Ovary (tissue), 9 donors: ENCODE data around the gene TBCE. TPM values are rescaled to one million over a fixed set of nuclear protein-coding genes. Genes with fewer than 3 reads are reported as not detected.

Experiments used
- DNase-seq, 5 donors: peaks; one replicate each; pipeline ENCODE4 v3.0.0-alpha.2; 2019 to 2020
- H3K27ac ChIP-seq, 2 donors: fragments of 200-600 bp; one replicate each; pipeline versions ENCODE4 v1.5.1 to v1.8.0; 2019 to 2022
- H3K27me3 ChIP-seq: fragments of 200-600 bp; one replicate; pipeline ENCODE4 v1.8.0; 2022
- H3K36me3 ChIP-seq: fragments of 200-600 bp; sonication (generic); one replicate; pipeline ENCODE4 v1.5.1; 2019
- H3K4me1 ChIP-seq: one replicate; pipeline ENCODE4 v1.8.1; 2013; ENCODE audit warnings: mild to moderate bottlenecking, moderate library complexity; ENCODE audit not compliant: insufficient read depth
- H3K4me3 ChIP-seq: fragments of 200-600 bp; sonication (generic); one replicate; pipeline ENCODE4 v1.5.1; 2017
- H3K9me3 ChIP-seq, 2 donors: fragments of 200-600 bp in 1 of 2; sonication (generic) in 1 of 2; one replicate each; pipeline versions ENCODE4 v1.5.1 to v1.8.1; 2013 to 2019; ENCODE audit warnings: mild to moderate bottlenecking in 1 of 2, moderate library complexity in 1 of 2
- EP300 ChIP-seq: sonication (generic); formaldehyde crosslinking; IDR thresholded peaks from one replicate; pipeline ENCODE4 v1.6.1; 2017; ENCODE audit warnings: antibody characterized with exemption
- POLR2A ChIP-seq: fragments of 450-650 bp; IDR thresholded peaks from one replicate; pipeline ENCODE4 v1.6.1; 2017; ENCODE audit warnings: antibody characterized with exemption, mild to moderate bottlenecking, moderate library complexity
- WGBS, 3 donors: extraction: QIAGEN DNeasy Blood & Tissue Kit in 1 of 3; methylation state at CpG; one replicate each; pipeline versions ENCODE4 v1.1.5 to v1.1.7; 2013 to 2017; 5-methylcytosine and 5-hydroxymethylcytosine counted together
- intact Hi-C, 4 donors: fragments of 100-400 bp; cut with DNase I; formaldehyde crosslinking; loops; one replicate each; pipeline versions ENCODE4 v1.11.0 to v1.15.1; 2022 to 2023
- polyA plus RNA-seq, 2 donors: library from polyadenylated mRNA; stranded (reverse); fragments of 200-250 nt in 1 of 2; fragments of 350-450 nt in 1 of 2; fragmentation: Illumina TruSeq in 1 of 2; extraction: RNeasy Lipid Tissue Mini Kit (QIAGEN cat#74804) in 1 of 2; gene quantifications; one replicate each; pipeline ENCODE4 v1.2.3, GENCODE V29; 2013 to 2014
- total RNA-seq, 7 donors: library from RNA; depleted of rRNA in 2 of 7; stranded (reverse); fragments of >200 nt in 2 of 7; fragmentation: NEBNext Ultra II Directional in 3 of 7; extraction: Animal tissue kit (Norgen Biotek cat#: 25700) in 3 of 7; gene quantifications; one replicate each; pipeline versions ENCODE4 v1.1.0 to v1.2.4, GENCODE V29; 2016 to 2023
- TF ChIP-seq, protein P1 (sequence below), 3 donors: fragments of 450-650 bp in 2 of 3; fragments of 200-600 bp in 1 of 3; IDR thresholded peaks; one replicate each; pipeline versions ENCODE4 v1.5.1 to v1.8.0; 2016 to 2022; ENCODE audit warnings: antibody characterized with exemption in 3 of 3, mild to moderate bottlenecking in 1 of 3
- donor health status: DM: no; HTN: no; CAD: no; lungs with moderate emphysema.
- donor health status: DM: no; HTN: no; CAD: no.
- donor health status: Bipolar disorder and iron deficiency.
- donor health status: DM: yes; HTN: yes; CAD: no.
- donor health status: DM: no; HTN: no; CAD: no.
- donor health status: DM: yes; HTN: yes; CAD: no.

The TBCE gene
- total and polyA plus RNA-seq, 9 donors: 11.8 to 25.5 (median 22.8) TPM

DNA sequence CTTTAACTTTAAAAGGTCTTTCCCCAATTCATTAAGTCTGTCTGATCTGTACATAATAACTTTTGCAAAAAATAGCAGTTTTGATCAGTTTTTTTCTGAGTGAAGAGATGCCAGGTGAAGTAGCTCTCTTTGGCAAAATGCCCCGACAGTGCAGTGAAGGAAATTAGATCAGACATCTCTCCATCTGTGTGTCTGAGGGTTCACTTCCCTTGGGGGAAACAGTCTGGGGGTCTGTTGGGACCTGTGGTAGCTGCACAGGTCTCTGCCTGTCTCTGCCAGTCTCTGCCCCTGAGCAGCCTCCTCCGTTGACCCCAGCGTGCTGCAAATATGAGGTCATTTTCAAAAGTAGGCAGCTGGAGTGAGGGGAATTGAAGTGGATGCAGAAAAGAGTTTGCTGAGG is 54.5 kb downstream of the TBCE start:
- WGBS, 3 donors: 71 to 74% (median 73%) methylated on average over 3 of the region's 3 CpGs
- Histone ChIP-seq H3K4me1 (peaks cover 1% of the 10 kb centered on the region), H3K36me3 (no peaks in the 10 kb centered on the region), H3K9me3 (no peaks in the 10 kb centered on the region), H3K4me3 (no peak overlapping the region), H3K27ac (no peak overlapping the region), H3K27me3 (no peaks in the 10 kb centered on the region)
- intact Hi-C loops: loop anchor here in 2 of 4 donors (5.0 to 10.0 kb wide), 2 partner anchors 164 to 317 kb away; no protein-coding TSS in a partner anchor
- no peak for DNase-seq
- TF ChIP-seq POLR2A: no peak
- TF ChIP-seq, protein P1, sequence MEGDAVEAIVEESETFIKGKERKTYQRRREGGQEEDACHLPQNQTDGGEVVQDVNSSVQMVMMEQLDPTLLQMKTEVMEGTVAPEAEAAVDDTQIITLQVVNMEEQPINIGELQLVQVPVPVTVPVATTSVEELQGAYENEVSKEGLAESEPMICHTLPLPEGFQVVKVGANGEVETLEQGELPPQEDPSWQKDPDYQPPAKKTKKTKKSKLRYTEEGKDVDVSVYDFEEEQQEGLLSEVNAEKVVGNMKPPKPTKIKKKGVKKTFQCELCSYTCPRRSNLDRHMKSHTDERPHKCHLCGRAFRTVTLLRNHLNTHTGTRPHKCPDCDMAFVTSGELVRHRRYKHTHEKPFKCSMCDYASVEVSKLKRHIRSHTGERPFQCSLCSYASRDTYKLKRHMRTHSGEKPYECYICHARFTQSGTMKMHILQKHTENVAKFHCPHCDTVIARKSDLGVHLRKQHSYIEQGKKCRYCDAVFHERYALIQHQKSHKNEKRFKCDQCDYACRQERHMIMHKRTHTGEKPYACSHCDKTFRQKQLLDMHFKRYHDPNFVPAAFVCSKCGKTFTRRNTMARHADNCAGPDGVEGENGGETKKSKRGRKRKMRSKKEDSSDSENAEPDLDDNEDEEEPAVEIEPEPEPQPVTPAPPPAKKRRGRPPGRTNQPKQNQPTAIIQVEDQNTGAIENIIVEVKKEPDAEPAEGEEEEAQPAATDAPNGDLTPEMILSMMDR (IDR thresholded peaks at IDR 0.05): no peak
- TF ChIP-seq EP300: no peak

DNA sequence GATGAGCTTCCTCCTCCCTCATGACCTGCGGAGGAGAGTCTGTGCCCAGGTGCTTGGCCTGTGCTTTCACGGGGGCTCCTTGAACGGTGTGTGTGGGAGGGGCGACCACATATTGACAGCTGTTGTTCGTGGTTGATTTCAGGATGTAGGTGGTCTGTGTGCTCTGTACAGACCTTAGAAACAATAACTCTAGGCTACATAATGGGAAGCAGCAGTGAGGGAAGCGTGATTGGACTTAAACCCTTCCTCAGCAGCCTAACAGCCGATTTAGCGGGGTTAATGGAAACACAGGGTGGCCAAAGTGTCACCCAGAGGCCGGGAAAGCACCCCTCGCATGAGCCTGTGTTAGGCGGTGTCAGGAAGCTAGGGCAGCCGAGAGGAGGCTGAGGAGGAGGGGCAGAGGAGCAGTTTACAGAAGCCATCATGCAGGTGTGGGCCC is 56.0 kb downstream of the TBCE start:
- intact Hi-C loops: loop anchor here in 2 of 4 donors (5.0 to 10.0 kb wide), 2 partner anchors 166 to 318 kb away; no protein-coding TSS in a partner anchor
- no peaks in the 10 kb centered on the region for H3K9me3 ChIP-seq
- no peak overlapping the region for H3K27ac ChIP-seq
- DNase-seq: no peak
- TF ChIP-seq, protein P1 (IDR thresholded peaks at IDR 0.05): no peak
- TF ChIP-seq POLR2A (no peak), EP300 (no peak)
- H3K36me3 ChIP-seq: no peaks in the 10 kb centered on the region
- no peak overlapping the region for H3K4me3 ChIP-seq
- WGBS, 3 donors: 66 to 71% (median 70%) methylated on average over 12 of the region's 12 CpGs
- peaks cover 1% of the 10 kb centered on the region for H3K4me1 ChIP-seq
- no peaks in the 10 kb centered on the region for H3K27me3 ChIP-seq

GRCh38 chr1:235424092-235424491 is 56.9 kb downstream of the TBCE start:
- intact Hi-C loops: loop anchor here in 2 of 4 donors (5.0 to 10.0 kb wide), 2 partner anchors 167 to 319 kb away; no protein-coding TSS in a partner anchor
- no peak overlapping the region for H3K4me3 ChIP-seq
- TF ChIP-seq, protein P1 (IDR thresholded peaks at IDR 0.05): no peak
- TF ChIP-seq EP300 (no peak), POLR2A (no peak)
- H3K27ac ChIP-seq: no peak overlapping the region
- H3K4me1 ChIP-seq: peaks cover 1% of the 10 kb centered on the region
- H3K27me3 ChIP-seq: no peaks in the 10 kb centered on the region
- no peaks in the 10 kb centered on the region for H3K36me3 ChIP-seq
- no peaks in the 10 kb centered on the region for H3K9me3 ChIP-seq
- 91 to 93% (median 93%) methylated on average over 8 of the region's 8 CpGs for WGBS, 3 donors
- no peak for DNase-seq

- DNase-seq: no peak
- TF ChIP-seq POLR2A (no peak), EP300 (no peak)
- TF ChIP-seq, protein P1 (IDR thresholded peaks at IDR 0.05): no peak
- no peaks in the 10 kb centered on the region for H3K36me3 ChIP-seq
- H3K27me3 ChIP-seq: no peaks in the 10 kb centered on the region
- no peak overlapping the region for H3K27ac ChIP-seq
- H3K4me1 ChIP-seq: peaks cover 1% of the 10 kb centered on the region
- no peak overlapping the region for H3K4me3 ChIP-seq
- intact Hi-C loops: loop anchor here in 2 of 4 donors (5.0 to 10.0 kb wide), 2 partner anchors 321 to 948 kb away; partner anchors contain the start of gene TARBP1 (in 1 of the 2)
- WGBS, 3 donors: 92 to 95% (median 94%) methylated on average over 9 of the region's 9 CpGs
- no peaks in the 10 kb centered on the region for H3K9me3 ChIP-seq
Measured at GRCh38 chr1:235425357-235425756, 58.1 kb downstream of the TBCE start.
